ENCODE measurements around the gene OSTM1.

Gene OSTM1

GRCh38 chr6:108106261-108106660 is 31.7 kb upstream of the OSTM1 start:
- no peak overlapping the region for H3K27ac ChIP-seq
- H3K4me3 ChIP-seq, result no peak overlapping the region

- Histone ChIP-seq H3K4me3 (no peak overlapping the region), H3K27ac (no peak overlapping the region)
These were observed 31.0 kb upstream of the OSTM1 start for GRCh38 chr6:108105571-108105970.

DNA sequence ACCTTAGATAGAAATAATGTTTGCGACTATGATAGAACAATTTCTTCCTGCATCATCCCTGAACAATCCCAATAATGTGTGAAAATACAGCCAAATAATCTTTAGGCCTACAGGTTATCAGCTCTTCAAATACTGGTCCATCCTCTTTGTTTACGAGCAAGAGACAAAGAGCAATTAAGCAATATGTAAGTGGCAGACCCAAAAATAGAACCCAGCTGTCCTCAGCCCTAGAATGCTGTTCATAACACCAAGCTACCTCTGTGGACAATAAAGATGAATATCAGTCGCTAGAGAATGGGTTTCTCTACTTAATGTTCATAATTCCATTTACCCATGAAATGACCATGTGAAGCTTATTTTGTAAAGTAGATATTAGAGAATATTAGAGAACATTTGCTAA is 28.4 kb upstream of the OSTM1 start:
- no peak overlapping the region for H3K4me3 ChIP-seq
- no peak overlapping the region for H3K27ac ChIP-seq

- H3K4me3 ChIP-seq, result no peak overlapping the region
- H3K27ac ChIP-seq, result no peak overlapping the region
These were observed 25.5 kb upstream of the OSTM1 start for GRCh38 chr6:108100003-108100402.

DNA sequence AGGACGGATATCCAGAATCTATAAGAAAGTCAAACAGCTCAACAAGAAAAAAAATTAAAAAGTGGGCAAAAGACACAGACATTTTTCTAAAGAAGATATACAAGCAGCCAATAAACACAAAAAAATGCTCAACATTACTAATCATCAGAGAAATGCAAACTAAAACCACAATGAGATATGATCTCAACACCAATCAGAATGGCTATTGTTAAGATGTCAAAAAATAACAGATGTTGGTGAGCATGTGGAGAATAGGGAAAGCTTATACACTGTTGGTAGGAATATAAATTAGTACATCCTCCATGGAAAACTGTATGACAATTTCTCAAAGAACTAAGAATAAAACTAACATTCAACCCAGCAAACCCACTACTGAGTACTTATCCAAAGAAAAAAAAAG is 23.3 kb upstream of the OSTM1 start:
- no peak overlapping the region for H3K27ac ChIP-seq
- no peak overlapping the region for H3K4me3 ChIP-seq

DNA sequence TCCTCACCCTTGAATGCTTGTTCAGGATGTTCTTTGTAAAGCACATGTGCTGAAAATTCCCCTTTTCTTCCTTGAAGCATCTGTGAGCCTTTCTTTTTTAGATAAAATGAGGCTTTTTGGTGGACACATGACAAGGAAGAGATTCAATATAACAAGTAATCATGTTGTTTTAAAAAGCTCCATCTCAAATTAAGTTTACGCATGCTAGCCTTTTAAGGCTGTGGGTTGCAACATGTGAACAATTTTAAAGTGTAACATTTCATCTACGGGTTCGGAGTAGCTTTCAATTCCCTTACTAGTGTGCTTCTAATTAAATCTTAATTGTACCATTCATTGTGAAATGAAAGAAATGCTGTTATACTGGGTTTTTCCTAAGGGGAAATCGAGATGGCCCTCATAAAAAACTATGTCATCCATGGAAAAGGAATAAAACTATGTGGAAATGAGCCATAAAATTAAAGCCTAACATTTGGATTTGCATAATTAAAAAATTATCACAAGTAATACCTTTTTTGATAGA is 19.3 kb upstream of the OSTM1 start:
- no peak overlapping the region for H3K4me3 ChIP-seq
- H3K27ac ChIP-seq, result no peak overlapping the region

- Histone ChIP-seq H3K4me3 (no peak overlapping the region), H3K27ac (no peak overlapping the region)
These were observed 16.7 kb upstream of the OSTM1 start for GRCh38 chr6:108091288-108091687.

GRCh38 chr6:108083349-108083748 is 8.8 kb upstream of the OSTM1 start:
- Histone ChIP-seq H3K27ac (no peak overlapping the region), H3K4me3 (no peak overlapping the region)

DNA sequence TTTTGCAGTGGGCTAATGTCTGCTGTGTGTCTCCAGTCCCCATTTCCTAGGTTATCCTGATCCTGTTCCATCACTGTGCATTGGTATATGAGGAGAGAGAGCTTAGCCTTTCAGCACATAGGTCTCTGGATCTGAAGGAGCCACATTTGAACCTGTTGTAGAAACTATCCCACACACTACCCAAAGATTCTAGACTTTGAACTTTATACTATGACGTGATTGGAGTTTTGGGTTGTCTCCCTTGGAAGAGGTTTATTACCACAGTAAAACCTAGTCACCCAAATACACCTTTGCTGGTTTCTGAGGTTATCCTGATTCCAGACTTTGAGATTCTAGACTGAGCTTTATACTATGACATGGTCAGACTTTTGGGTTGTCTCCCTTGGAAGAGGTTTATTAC is 8.0 kb upstream of the OSTM1 start:
- no peak overlapping the region for H3K27ac ChIP-seq
- no peak overlapping the region for H3K4me3 ChIP-seq

DNA sequence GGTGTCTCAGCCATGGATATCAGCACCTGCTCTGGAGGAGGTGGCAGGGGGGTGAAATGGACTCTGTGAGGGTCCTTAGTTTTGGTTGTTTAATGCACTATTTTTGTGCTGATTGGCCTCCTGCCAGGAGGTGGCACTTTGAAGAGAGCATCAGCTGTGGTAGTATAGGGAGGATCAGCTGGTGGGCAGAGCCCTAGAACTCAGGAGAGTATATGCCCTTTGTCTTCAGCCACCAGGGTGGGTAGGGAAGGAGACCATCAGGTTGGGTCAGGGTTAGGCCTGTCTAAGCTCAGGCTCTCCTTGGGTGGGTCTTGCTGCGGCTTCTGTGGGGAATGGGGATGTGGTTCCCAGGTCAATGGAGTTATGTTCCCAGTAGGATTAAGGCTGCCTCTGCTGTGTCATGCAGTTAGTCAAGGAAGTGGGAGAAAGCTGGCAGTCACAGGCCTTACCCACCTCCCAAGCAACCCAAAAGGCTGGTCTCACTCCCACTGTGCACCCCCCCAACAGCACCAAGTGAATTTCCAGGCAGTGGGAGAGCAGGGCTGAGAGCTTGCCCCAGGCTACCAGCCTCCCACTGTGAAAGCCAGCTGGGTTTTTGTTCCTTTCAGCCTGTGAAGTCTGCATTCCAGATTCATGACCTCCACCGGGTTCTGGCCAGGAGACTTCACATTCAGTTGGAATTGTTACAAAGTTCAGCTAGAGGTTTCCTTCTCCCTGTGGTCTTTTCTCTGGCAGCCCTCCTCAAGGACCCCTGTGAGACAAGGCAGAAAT is 5.7 kb upstream of the OSTM1 start:
- Histone ChIP-seq H3K4me3 (no peak overlapping the region), H3K27ac (peak overlapping the region in 1 of 21 experiments; percentile 16)

- H3K27ac ChIP-seq, result no peak overlapping the region
- no peak overlapping the region for H3K4me3 ChIP-seq
These were observed 3.6 kb upstream of the OSTM1 start for GRCh38 chr6:108078191-108078590.

GRCh38 chr6:108074057-108074358 is 533 bp downstream of the OSTM1 start:
- H3K4me3 ChIP-seq, result peak overlapping the region; percentile 68 to 95 (median 90)
- H3K27ac ChIP-seq, result peak overlapping the region; percentile 79 to 96 (median 87)

DNA sequence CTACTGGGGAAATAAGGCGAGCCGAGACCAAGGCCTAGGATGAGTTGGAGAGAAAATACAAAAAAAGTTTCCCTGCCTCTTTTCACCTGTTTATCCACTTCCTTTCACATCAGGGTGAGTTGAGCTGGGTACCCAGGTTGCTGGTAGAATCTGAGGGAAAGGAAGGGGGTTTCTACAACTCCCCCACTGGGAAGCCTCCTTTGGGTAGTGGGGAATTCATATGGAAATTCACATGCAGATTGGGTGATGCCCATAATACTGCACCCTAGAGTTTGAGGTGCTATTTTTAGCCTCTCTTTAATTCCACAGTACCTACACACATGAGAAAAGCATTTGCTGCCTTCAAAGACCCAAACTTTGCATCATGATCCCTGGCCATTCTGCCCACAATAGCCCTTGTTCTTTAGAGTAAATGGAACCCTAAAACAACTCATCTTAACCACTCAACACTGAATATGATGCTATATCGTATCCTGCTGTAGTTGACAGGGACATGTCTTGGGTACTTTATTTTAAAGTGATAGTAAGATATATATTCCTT is 2.7 kb downstream of the OSTM1 start:
- H3K4me3 ChIP-seq, result no peak overlapping the region
- H3K27ac ChIP-seq, result no peak overlapping the region

GRCh38 chr6:108068618-108069017 is 5.9 kb downstream of the OSTM1 start:
- Histone ChIP-seq H3K27ac (no peak overlapping the region), H3K4me3 (no peak overlapping the region)

DNA sequence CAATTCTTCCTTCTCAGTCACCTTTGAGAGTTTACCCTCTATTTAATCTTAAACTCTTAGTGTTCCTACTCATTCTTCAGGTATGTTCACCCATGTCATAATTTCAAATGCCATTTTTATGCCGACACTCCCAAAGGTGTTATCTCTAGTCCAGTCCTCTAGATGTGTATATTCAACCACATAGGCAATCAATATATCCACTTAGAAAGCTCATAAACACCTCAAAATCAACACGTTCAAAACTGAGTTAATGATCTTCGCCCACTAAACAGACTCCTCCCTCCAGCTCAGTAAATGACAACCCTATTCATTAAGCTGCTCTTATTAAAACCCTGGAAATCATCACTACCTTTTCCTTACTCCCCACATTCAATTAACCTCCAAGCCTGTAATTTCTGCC is 6.4 kb downstream of the OSTM1 start:
- H3K27ac ChIP-seq, result no peak overlapping the region
- H3K4me3 ChIP-seq, result no peak overlapping the region

DNA sequence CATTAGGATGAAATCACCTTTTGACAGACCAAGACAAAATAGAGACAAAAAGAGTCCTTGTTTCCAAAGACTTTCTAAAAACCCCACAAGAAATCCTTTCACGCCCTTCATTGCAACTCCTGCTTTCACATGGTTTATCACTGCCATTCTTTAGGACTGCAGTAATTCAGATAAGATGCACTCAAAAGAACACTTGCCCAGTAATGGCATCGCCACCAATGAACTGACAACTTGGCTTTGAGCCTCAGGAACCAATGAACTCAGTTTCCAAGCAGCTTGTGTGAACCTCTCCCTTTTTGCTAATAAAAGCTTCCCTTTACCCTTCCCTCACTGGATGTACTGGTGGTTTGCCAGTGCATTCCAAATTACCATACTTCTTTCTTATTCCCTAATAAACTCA is 21.8 kb downstream of the OSTM1 start:
- Histone ChIP-seq H3K4me3 (no peak overlapping the region), H3K27ac (no peak overlapping the region)

DNA sequence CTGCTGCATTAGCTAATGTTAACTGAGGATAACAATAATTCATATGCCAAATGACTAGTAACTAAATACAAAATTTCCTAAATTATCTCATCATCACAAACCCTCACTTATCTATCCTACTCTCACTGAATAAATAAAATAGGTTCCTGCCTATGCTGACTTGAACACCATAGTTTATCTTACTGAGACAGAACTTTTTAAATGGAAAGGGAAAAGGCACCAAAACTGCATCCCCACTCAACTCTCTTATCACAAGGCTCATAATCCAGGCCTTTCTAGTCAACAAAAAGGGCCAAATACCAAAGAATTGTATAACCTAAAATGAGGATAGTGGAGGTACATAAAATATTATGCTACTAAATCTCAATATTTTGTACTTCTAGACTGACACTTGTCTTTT is 23.1 kb downstream of the OSTM1 start:
- Histone ChIP-seq H3K27ac (no peak overlapping the region), H3K4me3 (no peak overlapping the region)

- no peak overlapping the region for H3K4me3 ChIP-seq
- H3K27ac ChIP-seq, result no peak overlapping the region
These were observed 34.9 kb downstream of the OSTM1 start for GRCh38 chr6:108039681-108040080.

GRCh38 chr6:108036884-108037283 is 37.7 kb downstream of the OSTM1 start:
- Histone ChIP-seq H3K4me3 (no peak overlapping the region), H3K27ac (no peak overlapping the region)

DNA sequence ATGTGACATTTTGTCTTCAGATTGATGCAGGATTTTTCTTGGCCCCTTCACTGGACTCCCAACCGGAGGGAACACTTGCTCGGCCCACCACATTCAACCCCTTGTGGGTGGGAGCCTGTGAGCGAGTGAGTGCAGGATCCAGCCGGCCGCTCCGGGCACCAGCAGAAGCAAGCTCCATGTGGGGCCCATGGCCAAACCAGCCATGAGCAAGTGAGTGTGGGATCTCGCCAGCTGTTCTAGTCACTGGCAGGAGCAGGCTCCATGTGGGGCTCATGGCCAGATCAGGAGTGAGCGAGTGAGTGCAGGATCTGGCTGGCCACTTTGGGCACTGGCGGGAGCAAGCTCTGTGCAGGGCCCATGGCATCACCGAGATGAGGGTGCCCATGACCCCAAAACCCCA is 42.6 kb downstream of the OSTM1 start:
- Histone ChIP-seq H3K27ac (no peak overlapping the region), H3K4me3 (no peak overlapping the region)

- H3K27ac ChIP-seq, result no peak overlapping the region
These were observed 44.3 kb downstream of the OSTM1 start for GRCh38 chr6:108030211-108030610.

More at GRCh38 chr6:108030211-108030610, 44.3 kb downstream of the OSTM1 start:
- H3K4me3 ChIP-seq, result no peak overlapping the region
